ENCODE measurements around the gene NEURL1B.

The NEURL1B gene

DNA sequence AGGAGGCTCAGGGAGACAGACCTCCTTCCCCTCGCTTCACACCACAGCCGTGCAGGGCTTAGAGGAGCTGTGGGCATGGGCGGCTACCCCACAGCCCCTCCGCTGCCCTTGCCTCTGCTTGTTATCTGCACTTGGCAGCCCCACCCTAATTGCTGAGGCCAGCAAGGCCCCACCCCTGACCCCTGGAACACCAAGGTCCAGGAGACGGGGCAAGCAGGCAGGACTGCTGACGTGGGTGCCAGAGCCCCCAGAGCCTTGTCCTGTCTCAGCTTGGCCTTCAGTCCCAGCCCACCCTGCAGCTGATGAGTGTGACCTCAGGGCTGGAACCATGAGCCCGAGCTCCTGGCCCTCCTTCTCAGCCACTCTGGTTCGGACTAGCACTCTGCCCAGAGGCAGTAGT, 29.1 kb upstream of the NEURL1B start:
- no peak for DNase-seq

- DNase-seq, result no peak
These were observed 28.3 kb upstream of the NEURL1B start for GRCh38 chr5:172612771-172613170.

GRCh38 chr5:172616136-172616535, 24.9 kb upstream of the NEURL1B start:
- no peak for DNase-seq

DNA sequence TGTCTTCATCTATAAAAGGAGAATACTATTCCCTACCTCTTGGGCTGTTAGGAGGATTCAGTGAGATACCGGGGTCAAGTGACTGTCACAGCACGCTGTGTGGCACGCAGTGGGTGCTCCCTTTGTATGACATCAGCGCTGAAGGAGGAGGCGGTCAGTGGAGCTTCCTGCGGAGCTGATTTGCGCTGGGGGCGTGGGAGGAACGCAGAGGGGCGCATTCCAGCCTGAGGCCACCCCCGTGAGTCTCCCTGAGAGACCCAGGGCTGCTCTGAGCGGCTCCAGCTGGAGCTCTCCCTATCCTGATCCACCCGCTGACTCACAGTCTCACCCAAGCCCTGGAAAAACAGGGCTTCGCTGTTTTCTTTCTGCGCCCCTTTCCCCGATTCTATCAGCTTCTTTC, 24.3 kb upstream of the NEURL1B start:
- DNase-seq, result no peak

GRCh38 chr5:172617817-172618216, 23.2 kb upstream of the NEURL1B start:
- DNase-seq, result no peak

GRCh38 chr5:172618574-172619365, 22.3 kb upstream of the NEURL1B start:
- DNase-seq, result no peak

- DNase-seq, result no peak
These were observed 20.6 kb upstream of the NEURL1B start for GRCh38 chr5:172620506-172620905.

DNA sequence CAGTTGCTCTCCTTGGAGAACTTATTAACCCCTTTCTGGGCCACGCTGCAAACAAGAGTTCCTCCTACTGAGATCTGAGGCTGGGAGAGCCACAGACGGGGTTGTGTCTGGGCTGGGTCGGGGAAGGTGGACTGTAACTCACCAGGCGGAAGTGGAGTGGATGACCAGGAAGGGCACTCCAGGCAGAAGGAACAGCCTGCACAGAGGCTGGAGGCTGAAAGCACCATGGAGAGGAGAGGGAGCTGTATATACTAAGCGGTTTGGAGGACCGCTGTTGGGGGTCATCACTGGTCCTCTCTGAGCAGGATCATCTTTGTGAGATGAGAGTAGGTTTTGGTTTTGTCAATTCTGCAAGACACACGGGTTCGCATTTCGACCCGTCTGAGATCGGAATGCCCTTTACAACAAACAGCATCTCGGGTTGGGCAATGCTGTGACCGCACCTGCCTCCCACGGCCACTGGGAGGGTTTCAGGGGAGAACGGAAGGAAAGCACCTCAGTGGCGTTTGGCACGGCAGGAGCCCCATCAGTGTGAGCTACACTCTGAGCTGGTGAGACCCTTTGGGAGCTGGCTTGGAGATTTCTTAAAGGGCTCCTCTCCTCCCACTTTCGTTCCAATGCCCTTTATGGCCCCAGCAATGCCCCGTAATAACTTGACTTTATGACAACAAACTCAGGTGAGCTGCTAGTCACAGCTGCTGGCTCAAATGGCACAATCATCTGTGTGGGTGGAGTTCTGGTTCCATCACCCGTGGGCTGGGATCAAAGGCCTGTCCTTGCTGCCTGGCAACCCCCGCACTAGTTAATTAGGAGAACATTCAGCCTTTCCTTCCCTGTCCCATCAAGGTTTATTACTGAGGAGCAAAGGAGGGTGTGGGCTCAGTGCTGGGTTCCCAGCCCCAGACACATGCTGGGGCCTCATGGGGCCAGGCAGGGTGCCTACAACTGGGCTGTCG, 18.7 kb upstream of the NEURL1B start:
- no peak for DNase-seq

DNA sequence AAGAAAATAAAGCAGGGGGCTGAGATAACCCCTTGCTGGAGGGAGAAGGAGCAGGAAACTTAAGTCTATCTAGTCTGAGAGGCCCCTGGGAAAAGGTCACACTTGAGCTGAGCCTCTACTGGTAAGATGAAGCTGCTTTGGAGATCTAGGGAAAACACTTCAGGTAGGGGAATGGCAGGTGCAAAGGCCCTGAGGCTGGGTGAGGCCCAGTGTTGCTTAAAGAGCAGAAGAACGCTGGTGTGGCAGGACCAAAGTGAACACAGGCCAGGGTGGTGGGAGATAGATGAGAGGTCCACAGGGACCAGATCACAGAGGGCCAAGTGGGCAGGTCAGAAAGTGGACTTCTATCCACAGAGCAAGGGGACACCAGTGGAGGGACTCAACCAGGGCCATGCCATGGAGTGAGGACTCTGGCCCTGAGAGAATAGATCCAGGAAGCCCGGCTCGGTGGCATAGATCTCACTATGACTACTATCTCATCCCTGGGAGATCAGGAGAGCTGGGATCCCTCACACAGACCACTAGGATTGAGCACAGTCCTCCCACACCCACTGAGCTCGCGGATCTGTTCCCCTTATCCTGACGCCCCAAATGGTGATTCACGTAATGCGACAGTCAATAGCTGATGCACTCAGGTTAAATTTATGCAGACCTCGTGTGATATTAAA, 17.6 kb upstream of the NEURL1B start:
- no peak for DNase-seq

DNA sequence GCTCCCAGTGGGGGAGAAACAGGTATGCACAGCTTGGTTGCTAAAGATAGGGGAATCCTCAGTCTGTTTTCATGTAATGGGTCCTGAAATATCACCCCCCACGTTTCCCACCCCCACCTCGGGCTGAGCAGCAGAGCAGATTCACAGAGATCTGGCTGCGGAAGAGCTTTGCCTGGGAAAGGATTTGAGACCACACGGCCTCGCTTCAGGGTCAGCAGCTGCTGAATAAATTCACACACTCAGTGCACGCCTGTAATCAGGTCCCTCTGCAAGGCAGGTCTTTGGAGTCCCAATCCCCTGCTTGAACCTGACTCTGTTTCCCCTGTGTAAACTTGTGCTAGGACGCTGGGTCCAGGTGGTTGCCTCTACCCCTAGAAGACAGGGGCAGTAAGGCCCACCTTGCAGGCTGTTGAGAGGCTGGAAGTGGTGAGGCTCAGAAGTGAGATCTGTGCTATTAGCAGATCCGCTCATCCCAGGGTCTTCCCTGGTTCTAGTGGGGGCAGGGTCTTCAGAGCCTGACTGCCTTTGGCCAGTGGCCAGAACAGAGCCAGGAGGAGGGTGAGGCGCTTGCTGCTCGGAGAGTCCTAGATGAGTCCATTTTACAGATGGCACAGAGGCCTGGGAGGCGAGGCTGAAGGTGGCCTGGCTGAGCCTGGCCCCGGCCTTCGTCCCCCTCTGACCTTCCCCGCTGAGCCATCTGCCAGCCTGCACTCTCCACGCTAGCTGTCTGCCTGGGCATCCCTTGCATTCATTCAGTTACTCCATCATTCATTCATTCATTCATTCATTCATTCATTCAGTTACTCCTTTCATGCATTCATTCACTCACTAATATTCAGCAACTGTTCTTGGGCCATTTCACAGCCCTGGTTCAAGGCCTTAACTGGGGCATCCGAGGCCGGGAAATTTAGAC, 16.7 kb upstream of the NEURL1B start:
- no peak for DNase-seq

GRCh38 chr5:172624996-172625964, 15.8 kb upstream of the NEURL1B start:
- no peak for DNase-seq

GRCh38 chr5:172626031-172626581, 15.0 kb upstream of the NEURL1B start:
- no peak for DNase-seq

DNA sequence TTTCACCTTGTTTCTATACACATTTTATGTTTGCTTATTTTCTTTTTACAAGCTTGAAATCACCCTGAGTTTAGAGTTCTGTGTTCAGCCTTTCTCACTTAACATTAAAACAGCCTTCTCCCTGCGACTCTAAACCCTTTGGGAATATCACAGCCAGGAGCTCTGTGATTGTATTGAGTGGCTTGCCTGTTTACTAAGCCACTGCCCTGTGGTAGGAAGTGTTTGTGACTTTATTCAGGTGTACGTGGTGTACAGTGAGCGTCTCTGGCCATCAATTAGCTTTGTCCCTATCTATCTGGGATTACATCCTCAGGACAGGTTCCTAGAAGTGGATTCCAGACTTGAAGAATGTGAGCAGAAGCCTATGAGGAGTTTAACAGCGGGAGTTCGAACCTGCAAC, 11.0 kb upstream of the NEURL1B start:
- no peak for DNase-seq

DNA sequence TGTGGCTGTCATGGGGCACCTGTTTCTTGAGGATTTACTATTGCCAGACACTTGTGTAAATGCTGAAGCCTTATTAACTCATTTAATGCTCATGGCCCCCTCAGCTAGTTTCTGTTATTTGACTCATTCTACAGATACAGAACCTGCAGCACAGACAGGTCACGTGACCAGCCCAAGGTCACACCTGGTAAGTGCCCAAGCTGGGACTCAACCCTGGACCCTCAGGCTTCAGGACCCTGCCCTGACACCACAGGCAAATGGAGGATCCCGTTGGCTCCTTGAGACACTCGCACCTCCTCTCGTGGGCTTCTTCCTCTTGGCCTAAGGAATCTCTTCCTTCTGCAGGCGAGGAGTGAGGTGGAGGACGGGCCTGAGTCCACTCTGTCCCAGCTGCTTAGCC, 10.6 kb upstream of the NEURL1B start:
- DNase-seq, result no peak

GRCh38 chr5:172630986-172631385, 10.1 kb upstream of the NEURL1B start:
- DNase-seq, result no peak

DNA sequence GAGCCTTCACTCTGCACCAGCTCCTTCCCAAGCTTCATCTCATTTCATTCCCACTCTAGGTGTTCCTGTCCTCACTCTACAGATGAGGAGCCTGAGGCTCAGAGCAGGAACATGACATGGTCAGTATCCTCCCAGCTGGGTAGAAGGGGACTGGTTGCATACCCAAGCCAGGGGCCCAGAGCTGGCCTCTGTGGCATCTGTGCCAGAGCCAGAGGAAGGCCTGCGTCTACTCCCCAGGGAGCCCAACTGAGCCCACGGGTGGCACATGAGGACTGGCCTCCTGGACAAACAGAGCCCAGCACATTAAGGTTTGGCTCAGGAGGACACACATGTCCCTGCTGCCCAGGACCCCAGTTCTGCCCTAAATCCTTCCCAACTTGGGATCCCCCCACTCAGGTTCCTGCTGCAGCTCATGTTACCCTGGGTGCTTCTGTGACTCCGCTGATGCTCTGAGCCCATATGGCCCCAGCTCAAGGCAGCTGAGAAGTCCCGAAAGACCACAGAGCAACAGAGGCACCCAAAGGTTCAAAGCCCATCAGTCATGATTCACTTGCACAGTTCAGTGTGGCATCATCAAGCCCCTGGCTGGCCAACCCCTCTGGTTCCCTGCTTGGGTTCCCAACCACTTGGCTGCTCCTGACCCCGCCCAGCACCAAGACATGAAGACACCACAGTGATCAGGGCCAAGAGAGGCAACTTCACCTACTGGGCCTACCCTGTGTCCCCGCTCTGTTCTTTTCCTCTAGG, 8.5 kb upstream of the NEURL1B start:
- DNase-seq, result no peak

DNA sequence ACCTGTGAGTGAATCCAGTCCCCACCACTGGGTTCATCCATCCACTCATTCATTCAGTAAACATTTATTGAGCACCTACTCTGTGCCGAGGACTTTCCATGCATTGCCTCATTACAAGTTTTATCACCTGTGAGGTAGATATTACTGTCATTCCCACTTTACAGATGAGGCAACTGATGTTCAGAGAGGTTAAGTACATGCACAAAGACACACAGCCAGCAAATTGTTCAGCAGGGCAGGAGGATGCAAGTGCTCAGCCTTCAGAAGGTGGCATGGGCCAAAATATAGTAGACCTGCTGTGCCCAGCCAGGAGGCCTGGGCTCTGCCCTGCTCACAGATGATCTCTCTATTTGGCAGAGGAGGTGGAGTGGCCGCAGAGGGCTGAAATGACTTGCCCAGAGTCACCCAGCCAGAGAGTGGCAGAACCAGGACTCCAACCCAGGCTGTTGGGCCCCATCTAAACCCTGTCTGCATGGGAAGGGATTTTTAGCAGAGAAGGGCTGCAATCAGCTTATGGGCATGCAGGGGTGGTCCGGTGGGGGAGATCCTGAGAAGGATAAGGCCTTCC, 7.6 kb upstream of the NEURL1B start:
- no peak for DNase-seq

- DNase-seq, result no peak
These were observed 6.8 kb upstream of the NEURL1B start for GRCh38 chr5:172634106-172634899.

DNA sequence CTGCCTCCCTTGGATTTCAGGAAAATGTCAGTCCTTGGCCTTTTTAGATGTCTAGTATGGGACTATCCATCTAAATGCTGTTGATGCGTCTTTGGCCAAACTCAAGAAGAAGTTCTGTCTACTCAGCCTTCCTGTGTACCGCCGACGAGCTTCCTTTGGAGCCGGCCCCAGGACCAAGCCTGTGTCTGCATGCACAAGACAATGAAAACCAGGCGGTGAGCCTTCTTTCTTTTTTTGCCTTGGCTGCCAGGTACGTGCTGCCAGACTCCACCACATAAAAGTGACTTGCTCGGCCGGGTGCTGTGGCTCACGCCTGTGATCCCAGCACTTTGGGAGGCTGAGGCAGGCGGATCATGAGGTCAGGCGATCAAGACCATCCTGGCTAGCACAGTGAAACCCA, 6.0 kb upstream of the NEURL1B start:
- DNase-seq, result no peak

All from kidney glomerular epithelial cell (primary cell).